Esophagus muscularis mucosa (tissue), 4 donors: ENCODE measurements around the gene DUOXA1.

Experiments
- EP300 ChIP-seq: sonication (generic); formaldehyde crosslinking; IDR thresholded peaks from one replicate; pipeline ENCODE4 v1.6.1; 2017; ENCODE audit warnings: antibody characterized with exemption
- POLR2AphosphoS5 ChIP-seq, 2 donors: sonication (generic); formaldehyde crosslinking; IDR thresholded peaks; one replicate each; pipeline ENCODE4 v1.6.1; 2017; ENCODE audit warnings: antibody characterized with exemption in 2 of 2
- TF ChIP-seq, protein P1 (sequence below), 3 experiments: fragments of 200-600 bp in 2 of 3; fragments of 450-650 bp in 1 of 3; sonication (generic) in 2 of 3; IDR thresholded peaks; one replicate each; pipeline ENCODE4 v1.5.1; 2017 to 2019; ENCODE audit warnings: antibody characterized with exemption in 3 of 3, mild to moderate bottlenecking in 2 of 3, moderate library complexity in 1 of 3

DNA sequence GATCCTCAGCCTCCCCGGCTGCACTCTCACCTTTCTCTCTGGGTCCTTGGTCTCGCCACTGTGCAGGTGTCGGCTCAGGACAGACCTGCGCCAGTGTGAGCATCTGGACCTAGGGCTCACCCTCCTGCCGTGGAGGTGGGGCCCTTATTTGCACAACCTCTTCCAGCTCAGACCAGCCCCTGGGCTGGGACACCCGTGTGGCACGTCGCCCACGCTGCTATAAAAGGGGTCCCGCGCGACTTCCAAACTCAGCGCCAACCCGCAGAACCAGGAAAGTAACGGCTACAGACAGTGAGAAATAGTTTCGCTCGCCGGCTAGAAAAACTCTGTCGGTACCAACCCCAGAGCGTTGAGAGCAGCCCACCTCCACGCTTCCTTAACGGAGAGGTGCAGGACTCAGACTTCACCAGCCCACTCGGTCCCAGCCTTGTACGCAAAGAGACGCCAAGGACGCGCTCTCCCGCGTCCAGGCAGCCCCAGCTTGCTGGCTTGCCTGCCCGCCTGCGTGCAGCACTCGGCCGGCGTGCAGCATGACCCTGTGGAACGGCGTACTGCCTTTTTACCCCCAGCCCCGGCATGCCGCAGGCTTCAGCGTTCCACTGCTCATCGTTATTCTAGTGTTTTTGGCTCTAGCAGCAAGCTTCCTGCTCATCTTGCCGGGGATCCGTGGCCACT, 15.5 kb downstream of the DUOXA1 start, which contains the start of the genes DUOX2 and DUOXA2:
- TF ChIP-seq, protein P1, sequence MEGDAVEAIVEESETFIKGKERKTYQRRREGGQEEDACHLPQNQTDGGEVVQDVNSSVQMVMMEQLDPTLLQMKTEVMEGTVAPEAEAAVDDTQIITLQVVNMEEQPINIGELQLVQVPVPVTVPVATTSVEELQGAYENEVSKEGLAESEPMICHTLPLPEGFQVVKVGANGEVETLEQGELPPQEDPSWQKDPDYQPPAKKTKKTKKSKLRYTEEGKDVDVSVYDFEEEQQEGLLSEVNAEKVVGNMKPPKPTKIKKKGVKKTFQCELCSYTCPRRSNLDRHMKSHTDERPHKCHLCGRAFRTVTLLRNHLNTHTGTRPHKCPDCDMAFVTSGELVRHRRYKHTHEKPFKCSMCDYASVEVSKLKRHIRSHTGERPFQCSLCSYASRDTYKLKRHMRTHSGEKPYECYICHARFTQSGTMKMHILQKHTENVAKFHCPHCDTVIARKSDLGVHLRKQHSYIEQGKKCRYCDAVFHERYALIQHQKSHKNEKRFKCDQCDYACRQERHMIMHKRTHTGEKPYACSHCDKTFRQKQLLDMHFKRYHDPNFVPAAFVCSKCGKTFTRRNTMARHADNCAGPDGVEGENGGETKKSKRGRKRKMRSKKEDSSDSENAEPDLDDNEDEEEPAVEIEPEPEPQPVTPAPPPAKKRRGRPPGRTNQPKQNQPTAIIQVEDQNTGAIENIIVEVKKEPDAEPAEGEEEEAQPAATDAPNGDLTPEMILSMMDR (IDR thresholded peaks at IDR 0.05) = no peak
- TF ChIP-seq POLR2AphosphoS5 (IDR thresholded peaks at IDR 0.05) (no peak), EP300 (no peak)
